Retinal pigment epithelial cell (primary cell): ENCODE measurements around the gene CFAP46.

ENCODE experiments used
- DNase-seq: peaks from one replicate; pipeline ENCODE4 v3.0.0-alpha.2; 2010; ENCODE audit warnings: low read depth
- H3K4me3 ChIP-seq: 2 replicates; pipeline ENCODE4 v1.5.1; 2011; ENCODE audit warnings: mild to moderate bottlenecking, low read length, control low read depth, moderate library complexity
- TF ChIP-seq, protein P1 (sequence below): conservative IDR thresholded peaks from 2 replicates; pipeline ENCODE4 v1.5.1; 2011; ENCODE audit warnings: low read depth, low read length, control low read depth, inconsistent platforms

Gene CFAP46

DNA sequence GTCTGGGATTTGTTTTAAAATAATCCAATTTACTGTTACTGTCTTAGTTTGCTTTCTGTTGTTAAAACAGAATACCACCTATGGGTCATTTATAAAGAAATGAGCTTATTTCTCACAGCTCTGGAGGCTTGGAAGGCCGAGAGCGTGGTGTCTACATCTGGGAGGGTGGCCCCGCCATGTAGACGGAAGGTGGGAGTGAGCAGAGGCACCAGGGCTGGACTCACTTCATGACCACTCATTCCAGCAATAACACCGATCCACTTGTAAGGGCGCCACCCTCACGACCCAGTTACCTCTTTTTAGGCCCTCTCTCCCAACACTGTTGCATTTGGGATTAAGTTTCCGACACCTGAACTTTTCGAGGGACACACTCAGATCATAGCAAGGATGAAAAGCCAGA is 36.2 kb upstream of the CFAP46 start:
- TF ChIP-seq, protein P1, sequence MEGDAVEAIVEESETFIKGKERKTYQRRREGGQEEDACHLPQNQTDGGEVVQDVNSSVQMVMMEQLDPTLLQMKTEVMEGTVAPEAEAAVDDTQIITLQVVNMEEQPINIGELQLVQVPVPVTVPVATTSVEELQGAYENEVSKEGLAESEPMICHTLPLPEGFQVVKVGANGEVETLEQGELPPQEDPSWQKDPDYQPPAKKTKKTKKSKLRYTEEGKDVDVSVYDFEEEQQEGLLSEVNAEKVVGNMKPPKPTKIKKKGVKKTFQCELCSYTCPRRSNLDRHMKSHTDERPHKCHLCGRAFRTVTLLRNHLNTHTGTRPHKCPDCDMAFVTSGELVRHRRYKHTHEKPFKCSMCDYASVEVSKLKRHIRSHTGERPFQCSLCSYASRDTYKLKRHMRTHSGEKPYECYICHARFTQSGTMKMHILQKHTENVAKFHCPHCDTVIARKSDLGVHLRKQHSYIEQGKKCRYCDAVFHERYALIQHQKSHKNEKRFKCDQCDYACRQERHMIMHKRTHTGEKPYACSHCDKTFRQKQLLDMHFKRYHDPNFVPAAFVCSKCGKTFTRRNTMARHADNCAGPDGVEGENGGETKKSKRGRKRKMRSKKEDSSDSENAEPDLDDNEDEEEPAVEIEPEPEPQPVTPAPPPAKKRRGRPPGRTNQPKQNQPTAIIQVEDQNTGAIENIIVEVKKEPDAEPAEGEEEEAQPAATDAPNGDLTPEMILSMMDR: no peak
- DNase-seq: no peak

DNA sequence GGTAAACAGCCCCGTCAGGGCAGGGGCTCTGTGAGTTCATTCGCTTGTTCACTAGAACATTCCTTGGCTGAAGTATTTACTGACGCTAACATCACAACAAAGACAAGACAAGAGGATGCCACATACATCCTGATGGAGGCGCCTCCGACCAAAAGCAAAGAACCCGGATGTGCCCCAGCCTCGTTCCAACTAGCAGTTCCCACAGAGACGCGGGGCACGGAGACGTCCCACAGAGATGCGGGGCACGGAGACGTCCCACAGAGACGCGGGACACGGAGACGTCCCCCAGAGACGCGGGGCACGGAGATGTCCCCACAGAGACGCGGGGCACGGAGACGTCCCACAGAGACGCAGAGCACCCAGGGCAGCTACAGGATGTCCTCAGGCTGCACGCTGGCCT is 35.4 kb upstream of the CFAP46 start:
- TF ChIP-seq, protein P1: no peak
- DNase-seq: no peak
- no peak overlapping the region for H3K4me3 ChIP-seq

More for the DNA sequence above, 36.2 kb upstream of the CFAP46 start:
- no peak overlapping the region for H3K4me3 ChIP-seq

DNA sequence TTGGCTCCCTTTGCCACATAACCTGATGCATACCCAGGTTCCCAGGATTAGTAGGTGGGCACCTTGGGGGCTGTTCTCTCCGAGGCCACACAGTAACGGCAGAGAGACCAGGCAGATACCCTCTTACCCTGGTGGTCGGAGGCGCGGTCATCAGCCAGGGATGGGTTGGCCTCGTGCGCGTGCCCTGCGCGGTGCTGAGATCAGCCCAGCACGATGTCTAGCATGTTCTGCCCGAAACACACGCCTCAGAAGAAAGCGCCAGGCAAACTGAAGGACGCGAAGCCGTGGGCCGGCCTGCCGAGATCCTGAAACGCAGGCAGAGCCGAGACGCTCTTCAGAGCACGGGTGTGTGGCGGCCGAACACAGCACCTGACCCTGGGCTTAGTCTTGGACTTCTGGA is 34.7 kb upstream of the CFAP46 start:
- no peak overlapping the region for H3K4me3 ChIP-seq
- TF ChIP-seq, protein P1: no peak
- DNase-seq: no peak

DNA sequence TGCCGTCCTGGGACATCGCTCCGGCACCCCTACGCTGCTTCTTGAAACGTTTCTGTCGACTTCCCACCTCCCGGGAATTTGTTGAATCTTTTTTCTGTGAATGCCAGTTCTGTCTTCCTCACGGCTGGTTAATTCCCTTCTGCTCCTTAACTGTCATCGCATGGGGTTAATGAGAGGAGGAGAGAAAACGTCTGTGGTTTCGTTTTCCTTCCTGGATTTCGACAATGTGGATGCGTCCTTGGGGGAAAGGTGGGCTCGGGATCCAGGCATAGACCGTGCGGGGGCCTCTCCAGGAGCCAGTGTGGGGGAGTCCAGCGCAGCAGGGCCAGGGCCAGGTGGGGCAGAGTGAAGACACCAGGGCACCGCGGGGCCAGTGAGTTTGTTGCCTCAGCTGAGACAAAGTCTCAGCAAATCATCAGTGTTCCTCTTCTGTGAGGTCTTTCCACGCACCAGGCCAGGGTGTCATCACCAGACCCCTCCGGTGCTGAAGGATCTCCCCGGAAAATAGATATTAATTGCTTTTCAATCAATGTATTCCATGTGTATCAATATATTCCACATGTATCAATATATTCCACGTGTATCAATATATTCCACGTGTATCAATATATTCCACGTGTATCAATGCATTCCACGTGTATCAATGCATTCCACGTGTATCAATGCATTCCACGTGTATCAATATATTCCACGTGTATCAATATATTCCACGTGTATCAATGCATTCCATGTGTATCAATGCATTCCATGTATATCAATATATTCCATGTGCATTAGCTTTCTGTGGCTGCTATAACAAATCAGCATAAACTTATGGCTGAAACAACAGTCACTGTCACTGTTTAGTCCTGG is 33.7 kb upstream of the CFAP46 start:
- DNase-seq: no peak
- TF ChIP-seq, protein P1: no peak
- H3K4me3 ChIP-seq: no peak overlapping the region

DNA sequence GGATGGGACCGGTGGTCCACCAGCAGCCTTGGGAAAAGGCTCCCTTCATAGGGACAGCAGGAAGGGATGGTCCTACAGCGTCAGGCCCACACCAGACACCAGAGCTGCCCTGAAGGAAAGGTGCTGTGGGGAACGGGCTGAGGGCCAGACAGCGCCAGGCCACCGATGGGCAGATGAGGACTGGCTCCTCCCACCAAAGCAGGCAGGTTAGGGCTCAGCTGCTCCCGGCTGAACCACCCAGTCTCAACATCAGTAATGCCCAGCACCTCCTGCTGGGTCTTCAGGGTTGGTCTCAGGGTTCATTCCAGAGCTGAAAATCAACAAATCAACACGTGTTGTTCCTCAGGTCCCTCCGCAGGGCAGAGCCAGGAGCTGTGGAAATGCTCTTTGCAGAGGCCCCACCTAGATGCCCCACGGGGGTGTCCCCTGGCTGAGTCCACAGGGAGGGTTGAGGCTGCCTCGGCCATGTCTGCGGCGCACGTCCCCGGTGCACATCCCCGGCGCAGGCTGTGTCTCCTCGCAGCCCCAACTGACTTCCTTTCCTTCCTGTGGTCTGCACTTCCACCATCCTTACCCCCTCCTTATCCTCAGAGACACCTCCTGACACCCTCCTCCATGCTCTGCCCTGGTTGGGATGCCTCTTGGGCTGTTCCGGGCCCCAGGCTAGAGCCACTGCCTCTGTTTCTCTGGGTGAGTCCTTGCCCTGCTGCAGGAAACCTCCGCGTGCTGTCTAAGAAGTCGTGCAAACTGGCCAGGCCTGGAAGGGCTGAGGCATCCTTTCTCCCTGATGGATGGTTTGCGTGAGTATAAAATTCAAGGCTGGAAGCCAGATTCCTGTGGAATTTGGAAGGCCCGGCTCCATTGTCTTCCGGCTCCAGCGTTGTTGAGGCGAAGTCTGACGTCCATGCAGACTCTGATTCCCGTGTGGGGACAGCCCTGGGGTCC is 32.8 kb upstream of the CFAP46 start:
- DNase-seq: no peak
- no peak overlapping the region for H3K4me3 ChIP-seq
- TF ChIP-seq, protein P1: no peak

DNA sequence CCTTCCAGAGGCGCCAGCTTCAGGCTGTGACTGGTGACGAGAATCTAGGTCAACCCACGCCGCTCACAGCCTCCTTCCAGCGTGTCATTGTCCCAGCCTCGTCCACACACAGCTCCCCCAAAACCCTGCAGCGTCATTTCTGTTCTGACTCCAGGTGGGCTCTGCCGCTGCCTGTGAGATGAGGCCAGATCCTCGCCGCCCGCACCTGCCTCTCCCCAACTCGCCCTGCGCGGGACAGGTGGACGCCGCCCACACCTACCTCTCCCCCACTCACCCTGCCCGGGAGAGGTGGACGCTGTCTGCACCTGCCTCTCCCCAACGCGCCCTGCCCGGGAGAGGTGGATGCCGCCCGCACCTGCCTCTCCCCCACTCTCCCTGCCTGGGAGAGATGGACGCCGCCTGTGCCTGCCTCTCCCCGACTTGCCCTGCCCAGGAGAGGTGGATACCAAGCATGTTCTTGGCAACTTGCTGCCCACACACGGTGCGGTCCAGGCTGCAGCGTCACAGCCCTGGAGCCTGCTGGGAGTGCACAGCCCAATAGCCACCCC is 32.0 kb upstream of the CFAP46 start:
- DNase-seq: no peak
- TF ChIP-seq, protein P1: no peak
- H3K4me3 ChIP-seq: no peak overlapping the region
